GM10847 (cell line): ENCODE results near the gene CHRNE.

ENCODE experiments used
- POLR2A ChIP-seq: IDR thresholded peaks from 2 replicates; pipeline ENCODE4 v1.6.1; 2011; ENCODE audit not compliant: insufficient read length; ENCODE audit errors: extremely low read depth

The CHRNE gene

DNA sequence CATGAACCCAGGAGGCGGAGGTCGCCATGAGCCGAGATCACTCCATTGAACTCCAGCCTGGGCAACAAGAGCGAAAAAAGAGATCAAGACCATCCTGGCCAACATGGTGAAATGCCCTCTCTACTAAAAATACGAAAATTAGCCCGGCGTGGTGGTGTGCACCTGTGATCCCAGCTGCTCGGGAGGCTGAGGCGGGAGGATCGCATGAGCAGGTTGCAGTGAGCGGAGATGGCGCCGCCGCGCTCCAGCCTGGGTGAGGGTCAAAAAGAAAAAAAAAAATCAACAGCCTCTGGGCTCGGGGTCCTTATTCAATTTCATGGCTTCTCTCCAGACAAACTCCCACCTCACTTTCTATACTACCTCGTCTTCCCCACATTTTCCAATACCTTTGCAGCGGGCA is 26.0 kb upstream of the CHRNE start:
- TF ChIP-seq POLR2A = no peak

DNA sequence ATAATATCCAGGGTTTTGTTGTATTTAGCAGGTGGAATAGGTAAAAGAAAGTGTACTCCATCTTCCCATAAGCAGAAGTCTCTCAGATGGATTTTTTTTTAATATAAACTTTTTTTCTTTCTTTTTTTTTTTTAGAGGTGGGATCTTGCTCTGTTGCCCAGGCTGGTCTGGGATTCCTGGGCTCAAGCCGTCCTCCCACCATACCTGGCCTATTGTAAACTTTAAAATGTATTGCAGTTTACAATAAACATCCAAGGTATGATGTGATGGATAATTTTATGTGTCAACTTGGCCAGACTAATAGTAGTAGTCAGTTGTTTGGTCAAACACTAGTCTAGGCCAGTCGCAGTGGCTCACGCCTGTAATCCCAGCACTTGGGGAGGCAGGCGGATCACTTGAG is 18.4 kb upstream of the CHRNE start:
- TF ChIP-seq POLR2A = no peak

DNA sequence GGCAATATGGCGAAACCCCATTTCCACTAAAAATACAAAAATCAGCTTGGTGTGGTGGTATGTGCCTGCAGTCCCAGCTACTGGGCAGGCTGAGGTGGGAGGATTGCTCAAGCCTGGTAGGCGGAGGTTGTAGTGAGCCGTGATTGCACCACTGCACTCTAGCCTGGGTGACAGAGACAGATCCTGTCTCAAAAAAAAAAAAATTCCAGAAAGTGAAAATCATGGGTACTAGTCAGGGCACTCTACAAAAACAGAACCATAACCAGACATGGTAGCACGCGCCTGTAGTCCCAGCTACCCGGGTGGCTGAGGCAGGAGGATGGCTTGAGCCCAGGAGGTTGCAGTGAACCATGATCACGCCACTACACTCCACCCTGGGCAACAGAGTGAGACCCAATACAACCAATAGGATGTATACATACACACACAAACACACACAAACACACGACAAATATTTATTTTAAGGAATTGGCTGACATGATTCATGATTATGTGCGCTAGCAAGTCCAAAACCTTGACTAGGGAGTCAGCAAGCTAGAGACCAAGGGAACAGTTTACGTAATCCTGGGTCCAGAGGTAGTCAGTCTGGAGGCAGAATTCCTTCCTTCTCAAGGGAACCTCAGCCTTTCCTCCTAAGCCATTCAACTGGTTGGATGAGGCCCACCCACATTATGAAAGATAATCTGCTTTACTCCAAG is 17.6 kb upstream of the CHRNE start:
- no peak for TF ChIP-seq POLR2A

DNA sequence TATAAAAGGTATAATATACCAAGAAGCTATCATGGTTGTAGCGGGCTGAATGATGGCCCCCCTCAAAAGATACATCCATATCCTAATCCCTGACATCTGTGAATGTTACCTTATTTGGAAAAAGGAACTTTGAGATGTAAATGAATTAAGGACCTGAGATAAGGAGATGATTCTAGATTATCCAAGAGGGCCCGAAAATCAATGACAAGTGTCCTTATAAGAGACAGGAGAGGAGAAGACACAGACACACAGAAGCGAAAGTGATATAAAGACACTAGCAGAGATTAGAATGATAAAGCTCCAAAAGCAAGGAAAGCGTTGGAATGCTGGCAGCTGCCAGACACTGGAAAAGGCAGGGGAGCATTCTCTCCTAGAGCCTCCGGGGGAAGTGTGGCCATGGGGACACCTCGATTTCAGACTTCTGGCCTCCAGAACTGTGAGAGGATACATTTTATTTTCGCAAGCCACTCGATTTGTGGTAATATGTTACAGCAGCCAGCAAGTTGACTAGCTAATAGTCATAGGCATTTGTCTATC is 16.7 kb upstream of the CHRNE start:
- TF ChIP-seq POLR2A = no peak

DNA sequence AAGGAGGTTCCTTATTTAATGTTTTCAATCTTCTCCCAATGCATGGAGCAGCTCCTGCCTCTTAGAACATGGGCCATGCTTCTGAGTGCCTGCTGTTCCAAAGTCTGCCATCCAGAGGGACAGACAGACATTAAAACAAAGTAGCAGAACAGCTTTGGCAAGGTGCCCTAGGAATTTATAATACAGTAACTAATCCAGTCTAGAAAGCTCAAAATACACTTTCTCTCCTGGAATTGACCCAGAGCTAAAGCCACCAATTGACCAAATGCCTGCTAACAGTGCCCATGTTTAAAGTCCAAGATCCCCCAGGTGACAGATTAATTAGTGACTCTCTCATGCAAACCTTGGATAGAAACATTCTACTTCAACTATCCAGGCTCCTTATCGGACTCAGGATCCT is 11.1 kb upstream of the CHRNE start:
- no peak for TF ChIP-seq POLR2A

DNA sequence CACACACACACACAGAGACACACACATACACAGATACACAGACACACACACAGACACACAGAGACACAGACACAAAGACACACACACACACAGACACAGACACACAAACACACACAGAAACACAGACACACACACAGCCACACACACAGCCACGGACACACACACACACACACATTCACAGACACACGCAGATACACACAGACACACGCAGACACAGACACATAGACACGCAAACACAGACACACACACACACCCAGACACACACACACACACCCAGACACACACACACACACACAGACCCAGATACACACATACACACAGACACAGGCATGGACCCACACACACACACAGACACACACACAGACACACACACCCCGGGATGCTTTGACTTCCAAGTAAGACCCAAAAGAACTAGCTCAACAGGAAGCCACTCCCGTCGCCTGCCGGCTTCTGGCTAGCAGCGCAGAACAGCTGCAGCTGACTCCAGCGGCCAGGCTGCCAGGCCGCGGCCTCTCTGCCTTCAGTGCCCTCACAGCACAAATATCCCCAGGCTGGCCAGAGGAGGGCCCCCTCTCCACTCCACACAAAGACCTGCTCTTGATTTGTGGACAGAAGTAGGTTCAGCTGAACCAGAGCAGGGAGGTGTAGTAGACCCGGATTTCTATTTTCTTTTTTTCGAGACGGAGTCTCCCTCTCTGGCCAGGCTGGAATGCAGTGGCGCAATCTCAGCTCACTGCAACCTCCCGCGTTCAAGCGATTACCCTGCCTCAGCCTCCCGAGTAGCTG is 6.0 kb upstream of the CHRNE start:
- no peak for TF ChIP-seq POLR2A

DNA sequence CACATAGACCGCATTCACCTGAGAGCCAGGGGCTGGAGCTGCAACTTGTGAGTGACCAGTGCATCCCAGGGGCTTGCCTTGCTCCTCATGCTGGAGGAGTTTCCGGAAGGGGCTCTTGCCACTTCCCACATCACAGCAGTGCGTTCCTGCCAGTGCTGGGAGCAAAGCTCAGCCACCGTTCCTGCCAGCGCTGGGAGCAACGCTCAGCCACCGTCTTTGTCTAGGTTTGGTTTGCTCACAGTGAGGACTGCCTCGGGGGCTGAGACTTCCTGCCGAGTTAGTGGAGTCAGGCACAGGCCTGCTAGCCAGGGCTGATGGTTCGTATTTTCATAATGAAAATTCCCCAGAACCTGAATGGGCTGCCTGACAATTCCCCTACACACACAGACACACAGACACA is 5.4 kb upstream of the CHRNE start:
- no peak for TF ChIP-seq POLR2A

DNA sequence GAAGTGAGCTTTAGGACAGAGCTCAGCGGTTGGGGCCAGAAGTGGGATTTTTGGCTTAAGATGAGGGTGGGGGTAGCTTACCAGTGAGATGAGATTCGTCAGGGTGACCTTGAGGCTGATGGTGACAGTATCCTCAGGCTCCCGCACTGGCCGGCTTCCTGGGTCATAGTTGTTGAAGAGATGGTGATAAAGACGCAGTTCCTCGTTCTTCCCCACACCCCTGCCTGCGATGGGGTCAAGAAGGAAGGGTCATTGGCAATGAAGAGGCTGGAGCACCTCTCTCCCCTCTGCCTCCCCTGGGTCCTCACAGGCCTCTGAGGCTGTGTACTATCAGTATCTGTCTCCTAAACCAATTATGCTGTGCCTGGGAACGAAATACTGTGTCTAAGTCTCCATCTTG is 358 bp downstream of the CHRNE start:
- TF ChIP-seq POLR2A = no peak

DNA sequence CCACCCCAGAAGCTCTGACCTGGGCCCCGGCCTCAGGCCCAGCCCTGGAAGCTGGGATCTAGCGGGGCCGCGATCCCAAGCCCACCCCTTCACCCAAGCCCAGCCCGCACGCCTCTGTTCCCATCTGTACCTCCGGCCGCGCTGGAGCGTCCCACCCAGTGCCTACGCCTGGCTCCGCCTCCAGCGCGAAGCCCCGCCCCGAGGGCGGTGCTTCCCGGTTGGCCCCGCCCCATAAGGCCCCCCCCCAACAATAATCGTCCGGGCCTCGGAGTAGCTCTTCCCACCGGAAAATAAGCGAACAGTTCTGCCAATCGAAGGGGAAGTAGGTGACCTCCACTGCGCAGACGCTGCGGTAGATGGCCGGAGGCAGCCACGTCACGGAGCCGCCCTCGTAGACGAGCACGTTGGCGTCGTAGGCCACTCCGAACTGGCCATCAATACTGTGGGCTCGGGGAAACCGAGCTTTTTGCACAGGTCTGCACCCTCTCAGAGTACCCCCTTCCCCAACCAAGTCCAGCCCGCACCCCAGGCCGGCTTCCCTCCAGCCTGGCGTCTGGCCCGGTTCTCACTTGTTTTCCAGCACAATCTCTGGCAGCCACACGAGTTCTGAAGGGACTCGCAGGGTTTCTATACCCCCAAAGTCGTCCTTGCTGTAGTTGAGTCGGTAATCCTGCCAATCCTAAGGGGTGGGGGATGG is 1.1 kb downstream of the CHRNE start:
- no peak for TF ChIP-seq POLR2A

DNA sequence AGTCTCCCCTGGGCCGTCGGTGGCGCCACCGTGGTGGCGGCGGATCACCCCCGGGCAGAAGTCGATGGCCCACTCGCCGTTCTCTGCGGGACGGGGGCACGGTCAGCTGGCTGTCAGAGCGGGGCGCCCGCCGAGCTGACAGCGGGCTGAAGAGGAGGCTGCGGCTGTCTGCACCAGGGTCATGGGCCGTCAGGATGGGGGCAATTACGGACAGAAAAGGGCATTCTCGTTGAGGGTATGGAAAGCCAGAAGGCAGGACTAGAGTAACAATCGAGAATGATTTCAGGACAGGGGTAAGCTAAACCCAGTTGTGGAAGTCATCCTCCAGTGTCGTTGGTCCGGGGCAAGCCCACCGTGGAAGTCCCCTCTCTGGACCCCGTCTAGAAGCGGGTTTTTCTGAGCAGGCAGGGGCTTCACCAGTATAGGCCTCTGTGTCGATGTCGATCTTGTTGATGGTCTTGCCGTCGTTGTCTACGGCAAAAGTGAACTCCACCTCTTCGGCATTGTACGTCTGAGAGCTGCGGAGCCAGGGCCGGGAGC is 1.7 kb downstream of the CHRNE start:
- no peak for TF ChIP-seq POLR2A

DNA sequence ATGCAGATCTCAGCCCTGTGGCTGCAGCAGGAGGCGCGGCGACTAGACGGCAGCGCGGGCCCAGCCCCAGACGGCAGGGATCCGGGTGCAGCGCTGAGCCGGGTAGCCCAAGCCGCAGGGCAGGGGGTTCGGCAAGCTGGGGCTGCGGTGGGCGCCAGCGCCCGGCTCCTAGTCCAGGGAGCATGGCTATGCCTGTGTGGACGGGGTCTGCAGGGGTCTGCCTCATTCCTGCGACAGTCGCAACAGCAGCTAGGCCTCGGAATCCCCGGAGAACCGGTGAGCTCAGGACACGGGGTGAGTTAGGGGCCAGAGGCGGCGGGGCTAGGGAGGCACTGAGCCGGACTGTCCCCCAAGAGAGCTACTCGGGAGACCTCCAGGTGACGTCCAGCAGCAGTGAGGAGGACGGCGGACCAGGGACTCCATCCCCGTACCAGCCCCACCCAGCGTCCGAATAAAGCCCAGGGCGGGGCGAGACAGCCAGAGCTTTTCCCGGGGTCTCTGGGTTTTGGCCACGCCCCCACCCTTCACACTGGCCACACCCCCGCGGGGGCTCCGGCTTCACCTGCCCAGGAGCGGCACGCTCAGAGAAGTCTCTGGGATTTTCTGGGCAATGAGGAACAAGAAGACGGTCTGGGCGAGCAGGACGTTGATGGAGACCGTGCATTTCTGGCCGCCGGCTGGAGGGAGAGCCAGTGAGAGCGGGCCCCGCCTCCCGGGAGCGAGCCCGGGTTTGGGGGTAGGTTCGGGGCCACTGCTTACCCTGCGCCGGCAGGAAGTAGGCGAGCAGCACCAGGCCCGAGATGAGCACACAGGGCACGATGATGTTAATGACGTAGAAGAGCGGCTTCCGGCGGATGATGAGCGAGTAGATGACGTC is 2.4 kb downstream of the CHRNE start:
- TF ChIP-seq POLR2A = no peak

DNA sequence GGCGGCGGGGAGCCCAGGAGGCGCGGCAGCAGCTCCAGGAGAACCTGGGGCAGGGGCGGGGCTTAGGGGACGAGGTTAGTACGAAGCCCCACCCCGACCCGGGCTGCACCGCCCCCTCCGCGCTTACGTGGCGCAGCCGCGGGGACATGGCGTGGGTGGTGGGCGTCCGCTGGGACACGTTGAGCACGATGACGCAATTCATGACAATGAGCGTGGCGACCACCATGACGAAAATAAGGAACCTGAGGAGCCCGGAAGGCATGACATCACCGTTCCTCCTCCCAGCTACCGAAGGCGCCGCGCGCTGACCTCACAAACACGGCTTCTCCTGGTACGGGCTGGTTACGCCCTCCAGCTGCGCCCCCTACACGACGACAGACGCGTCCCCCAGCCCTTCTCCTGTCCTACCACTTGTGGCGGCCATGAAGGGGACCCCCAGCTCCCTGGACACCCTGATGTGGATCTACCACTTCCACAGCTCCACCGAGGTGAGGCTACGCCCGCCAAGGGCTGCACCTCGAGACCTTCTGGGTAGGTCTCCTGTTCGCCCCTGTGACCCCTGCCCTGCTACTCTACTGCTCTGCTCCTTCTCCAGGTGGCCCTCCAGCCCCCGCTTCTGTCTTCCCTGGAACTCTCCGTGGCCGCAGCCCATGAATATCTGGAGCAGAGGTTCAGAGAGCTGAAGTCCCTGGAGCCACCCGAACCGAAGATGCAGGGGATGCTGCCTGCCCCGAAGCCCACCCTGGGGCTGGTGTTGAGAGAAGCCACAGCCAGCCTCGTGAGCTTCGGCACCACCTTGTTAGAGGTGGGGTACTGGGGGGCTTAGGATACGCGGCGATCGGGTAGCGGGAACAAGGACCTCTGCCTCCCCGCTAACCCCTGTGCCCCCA is 3.3 kb downstream of the CHRNE start, which contains the start of gene C17orf107:
C17orf107 (plus strand) TSS at position 196 of the 890 bp plus-strand sequence; CDS start at position 423, 227 bp downstream.
- no peak for TF ChIP-seq POLR2A

DNA sequence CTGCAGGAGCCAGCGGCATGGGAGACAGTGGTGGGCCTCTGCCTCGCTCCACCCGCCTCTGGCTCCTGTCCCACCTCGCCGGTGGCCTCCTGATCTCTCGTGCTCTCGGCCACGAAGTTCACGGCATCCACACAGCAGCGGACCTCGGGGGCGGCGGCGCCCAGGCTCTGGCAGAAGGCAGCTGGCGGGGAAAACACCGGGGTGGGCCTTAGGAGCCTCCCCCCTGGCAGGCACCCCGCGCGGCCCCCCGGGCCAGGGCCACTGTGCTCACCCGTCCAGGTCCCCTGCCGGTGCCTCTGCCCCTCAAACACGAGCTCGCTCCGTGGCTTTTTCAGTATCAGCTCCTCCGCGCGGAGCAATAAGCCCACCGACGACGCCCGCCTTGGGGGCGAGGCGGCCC is 4.0 kb downstream of the CHRNE start:
- no peak for TF ChIP-seq POLR2A
